Measurements from ENCODE around the gene MPHOSPH9.
A peak's percentile ranks its signal among the peaks of the same experiment; 100 is the strongest.
"Not testable (repeated sequence)": the region's sequence is repeated elsewhere in the genome, so short reads cannot be mapped to it uniquely, and the experiment has no call there.

Gene MPHOSPH9

GRCh38 chr12:123207815-123208214, 25.1 kb downstream of the MPHOSPH9 start:
- DNase-seq = not testable (repeated sequence)

DNA sequence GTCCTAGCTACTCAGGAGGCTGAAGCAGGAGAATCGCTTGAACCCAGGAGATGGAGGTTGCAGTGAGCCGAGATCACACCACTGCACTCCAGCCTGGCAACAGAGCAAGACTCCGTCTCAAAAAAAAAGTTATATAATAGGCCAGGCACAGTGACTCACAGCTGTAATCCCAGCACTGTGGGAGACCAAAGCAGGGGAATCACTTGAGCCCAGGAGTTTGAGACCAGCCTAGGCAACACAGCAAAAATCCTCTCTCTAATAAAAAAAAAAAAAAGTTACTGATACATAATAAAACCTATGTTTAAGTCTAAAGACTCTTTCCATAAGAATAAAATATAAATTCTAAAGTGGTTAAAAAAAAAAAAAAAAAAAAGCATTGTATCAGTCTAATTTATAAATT, 26.1 kb downstream of the MPHOSPH9 start:
- not testable (repeated sequence) for DNase-seq

DNA sequence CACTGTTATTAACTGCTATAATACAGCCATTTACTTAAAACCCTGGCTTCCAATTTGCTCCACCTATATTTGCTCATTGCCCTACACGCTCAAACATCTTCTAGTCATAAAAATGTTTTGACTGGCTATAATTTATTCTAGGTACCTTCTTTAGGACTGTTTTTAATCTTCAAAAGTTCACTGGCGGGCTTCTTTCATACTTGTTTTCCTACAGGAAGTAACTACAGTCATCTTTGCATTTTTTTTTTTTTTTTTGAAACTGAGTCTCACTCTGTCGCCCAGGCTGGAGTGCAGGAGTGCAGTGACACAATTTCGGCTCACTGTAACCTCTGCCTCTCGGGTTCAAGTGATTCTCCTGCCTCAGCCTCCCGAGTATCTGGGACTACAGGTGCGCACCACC, 32.5 kb downstream of the MPHOSPH9 start:
- DNase-seq = no peak

- DNase-seq = no peak
These were observed 33.0 kb downstream of the MPHOSPH9 start for GRCh38 chr12:123199936-123200335.

DNA sequence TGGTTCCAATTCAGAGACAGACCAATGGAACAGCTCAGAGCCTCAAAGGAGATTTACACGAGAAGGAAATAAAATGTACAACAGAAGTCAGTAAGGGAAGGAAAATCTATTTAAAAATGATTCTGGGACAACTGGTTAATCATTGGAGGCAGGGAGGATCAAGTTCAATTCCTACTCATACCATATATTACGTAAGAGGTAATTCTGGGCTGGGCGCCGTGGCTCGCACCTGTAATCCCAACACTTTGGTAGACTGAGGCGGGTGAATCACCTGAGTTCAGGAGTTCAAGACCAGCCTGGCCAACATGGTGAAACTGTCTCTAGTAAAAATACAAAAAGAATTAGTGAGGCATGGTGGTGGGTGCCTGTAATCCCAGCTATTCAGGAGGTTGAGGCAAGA, 45.3 kb downstream of the MPHOSPH9 start:
- no peak for DNase-seq

DNA sequence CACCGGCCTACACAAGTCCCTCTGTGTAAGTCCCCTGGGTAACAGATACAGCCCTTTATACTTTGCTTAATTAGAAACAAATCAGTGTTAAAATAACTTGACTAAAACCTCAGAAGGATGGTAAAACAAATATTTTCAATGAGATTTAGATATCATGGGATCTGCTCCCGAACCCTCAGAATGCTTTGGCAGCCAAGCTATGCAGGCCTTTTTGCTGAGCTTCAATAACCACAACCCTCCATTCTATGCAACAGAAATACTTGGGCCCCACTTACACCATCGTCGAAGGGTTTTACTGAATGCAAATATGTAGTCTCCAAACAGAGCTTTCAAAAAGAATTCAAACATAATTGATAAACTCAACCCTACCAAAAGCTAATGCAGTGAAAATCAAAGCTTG, 52.8 kb downstream of the MPHOSPH9 start:
- no peak for DNase-seq

DNA sequence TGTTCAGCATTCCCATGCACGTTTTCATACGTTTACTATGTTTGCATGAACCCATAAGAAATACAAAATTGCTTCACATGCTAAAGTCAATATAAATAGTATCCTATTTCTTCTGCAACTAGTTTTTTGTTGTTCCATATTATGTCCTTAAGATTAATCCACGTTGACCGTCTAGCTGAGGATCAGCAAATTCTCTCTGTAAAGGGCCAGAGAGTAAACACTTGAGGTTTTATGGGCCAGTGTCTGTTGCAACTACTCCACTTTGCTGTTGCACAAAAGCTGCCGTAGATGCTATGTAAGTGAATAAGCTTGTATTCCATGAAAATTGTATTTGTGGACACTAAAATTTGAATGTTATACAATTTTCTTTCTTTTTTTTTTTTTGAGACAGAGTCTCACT, 61.0 kb downstream of the MPHOSPH9 start:
- no peak for DNase-seq

- DNase-seq = no peak
These were observed 65.6 kb downstream of the MPHOSPH9 start for GRCh38 chr12:123167329-123167728.

DNA sequence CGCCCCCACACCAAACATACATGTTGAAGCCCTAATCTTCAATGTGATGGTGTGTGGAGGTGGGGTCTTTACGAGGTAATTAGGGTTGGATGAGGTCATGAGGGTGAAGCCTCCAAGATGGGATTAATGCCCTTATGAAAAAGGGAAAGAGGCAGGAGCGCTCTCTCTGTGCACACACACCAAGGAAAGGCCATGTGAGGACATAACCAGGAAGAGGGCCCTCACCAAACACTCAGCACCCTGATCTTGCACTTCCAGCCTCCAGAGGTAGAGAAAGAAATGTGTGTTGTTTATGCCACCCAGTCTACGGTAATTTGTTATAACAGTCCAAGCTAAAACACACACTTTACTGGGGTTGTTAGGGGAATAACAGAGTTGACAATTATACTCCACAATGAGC, 67.4 kb downstream of the MPHOSPH9 start:
- no peak for DNase-seq

DNA sequence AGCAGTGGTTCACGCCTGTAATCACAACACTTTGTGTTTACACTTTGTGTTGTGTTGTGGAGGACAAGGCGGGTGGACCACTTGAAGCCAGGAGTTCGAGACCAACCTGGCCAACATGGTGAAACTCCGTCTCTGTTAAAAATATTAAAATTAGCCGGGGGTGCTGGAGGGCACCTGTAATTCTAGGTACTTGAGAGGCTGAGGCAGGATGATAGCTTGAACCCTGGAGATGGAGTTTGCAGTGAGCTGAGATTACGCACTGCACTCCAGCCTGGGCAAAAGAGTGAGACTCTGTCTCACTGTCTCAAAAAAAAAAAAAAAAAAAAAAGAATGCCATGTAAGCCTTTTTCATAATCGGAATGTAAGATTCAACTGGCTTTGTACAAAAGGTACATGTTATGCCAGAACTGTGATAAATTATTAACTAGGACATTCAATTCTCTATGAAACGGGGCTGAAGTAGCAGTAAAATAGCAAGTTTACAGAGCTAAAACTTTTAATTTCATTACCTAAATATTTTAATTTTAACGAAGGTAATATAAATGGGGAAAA, 68.2 kb downstream of the MPHOSPH9 start:
- no peak for DNase-seq

GRCh38 chr12:123164222-123164621, 68.7 kb downstream of the MPHOSPH9 start:
- DNase-seq = no peak

DNA sequence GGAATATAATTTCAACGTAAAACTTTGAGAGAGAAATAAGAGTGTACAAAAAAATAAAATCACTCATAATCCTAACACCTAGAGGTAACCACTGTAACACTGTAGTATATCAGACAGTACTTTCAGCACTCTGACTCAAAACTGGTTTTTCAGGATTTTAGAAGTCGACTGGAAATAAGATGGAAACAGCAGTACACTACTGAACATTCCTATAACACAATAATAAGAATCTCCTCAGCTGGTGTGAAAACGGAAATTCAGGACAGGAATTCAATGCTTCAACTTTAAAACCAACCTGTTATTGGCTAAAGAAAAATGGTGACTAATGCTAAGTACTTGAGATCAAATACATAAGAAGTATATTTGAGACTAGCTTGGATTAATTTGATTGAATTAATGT, 69.7 kb downstream of the MPHOSPH9 start:
- no peak for DNase-seq

DNA sequence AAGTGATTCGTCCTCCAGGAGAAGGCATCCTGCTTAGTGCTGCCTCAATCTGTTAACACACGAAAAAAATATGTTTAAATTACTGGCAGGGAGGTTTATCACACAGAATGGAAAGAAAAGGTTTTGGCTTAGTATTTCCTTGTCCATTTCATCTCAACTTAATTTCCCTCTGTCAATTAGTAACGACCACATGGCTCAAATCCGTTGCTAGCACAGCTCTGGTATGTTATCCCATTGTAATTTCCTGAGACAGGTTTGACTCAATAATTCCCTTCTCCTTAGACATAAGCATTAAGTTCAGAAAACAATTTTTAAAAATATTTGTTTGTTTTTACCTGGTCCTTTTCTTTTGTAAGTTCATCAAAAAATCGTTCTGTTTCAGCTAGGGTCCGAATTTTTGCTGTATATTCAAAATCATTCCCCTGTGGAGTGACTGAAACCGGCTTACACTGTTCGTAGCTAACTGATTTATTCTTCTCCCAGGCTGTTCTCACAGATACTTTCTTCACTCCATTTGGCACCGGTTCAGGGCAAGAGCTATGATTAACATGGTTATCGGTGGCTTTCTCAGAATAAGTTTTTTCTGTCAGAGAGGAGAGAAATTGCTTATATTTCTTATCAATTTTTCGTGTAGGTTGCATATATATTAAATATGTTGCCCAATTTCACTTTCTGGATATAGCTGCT, 72.0 kb downstream of the MPHOSPH9 start:
- no peak for DNase-seq

DNA sequence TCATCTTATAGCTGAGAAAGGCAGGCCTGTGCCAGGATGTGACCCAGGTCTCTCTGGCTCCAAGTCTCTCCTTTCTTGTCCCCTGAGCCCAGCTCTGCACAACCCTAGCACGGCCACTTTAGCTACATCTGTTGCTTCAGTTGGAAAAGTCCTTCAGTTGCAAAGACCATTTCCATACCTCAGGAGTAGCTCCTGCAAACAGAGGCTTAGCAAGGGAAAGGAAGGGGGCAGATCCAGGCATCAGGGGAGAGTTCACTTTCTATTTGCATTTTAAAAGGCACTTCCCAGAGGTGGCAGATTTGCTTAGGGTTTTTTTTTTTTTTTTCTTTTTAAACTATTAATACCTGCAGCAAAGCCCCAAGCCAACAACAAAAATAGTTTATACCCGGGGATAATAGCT, 79.0 kb downstream of the MPHOSPH9 start:
- no peak for DNase-seq

DNA sequence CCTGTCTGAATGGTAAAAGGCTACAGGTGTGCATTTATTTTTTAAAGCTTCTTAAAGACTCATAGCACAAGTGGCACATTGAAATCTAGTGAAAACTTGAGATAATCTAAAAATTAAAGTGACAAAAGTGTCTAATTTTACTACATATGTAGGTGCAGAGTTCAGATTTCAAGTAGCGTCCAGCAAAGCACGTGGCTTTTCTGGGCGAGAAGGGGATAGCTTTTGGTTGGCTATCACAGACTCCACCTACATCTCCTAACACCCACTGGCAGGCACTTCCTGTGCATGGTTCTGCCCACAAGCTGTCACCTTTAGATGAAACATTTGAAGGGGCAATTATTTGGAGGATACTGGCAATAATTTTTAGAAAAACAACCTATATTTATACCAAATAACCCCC, 80.1 kb downstream of the MPHOSPH9 start:
- DNase-seq = no peak

DNA sequence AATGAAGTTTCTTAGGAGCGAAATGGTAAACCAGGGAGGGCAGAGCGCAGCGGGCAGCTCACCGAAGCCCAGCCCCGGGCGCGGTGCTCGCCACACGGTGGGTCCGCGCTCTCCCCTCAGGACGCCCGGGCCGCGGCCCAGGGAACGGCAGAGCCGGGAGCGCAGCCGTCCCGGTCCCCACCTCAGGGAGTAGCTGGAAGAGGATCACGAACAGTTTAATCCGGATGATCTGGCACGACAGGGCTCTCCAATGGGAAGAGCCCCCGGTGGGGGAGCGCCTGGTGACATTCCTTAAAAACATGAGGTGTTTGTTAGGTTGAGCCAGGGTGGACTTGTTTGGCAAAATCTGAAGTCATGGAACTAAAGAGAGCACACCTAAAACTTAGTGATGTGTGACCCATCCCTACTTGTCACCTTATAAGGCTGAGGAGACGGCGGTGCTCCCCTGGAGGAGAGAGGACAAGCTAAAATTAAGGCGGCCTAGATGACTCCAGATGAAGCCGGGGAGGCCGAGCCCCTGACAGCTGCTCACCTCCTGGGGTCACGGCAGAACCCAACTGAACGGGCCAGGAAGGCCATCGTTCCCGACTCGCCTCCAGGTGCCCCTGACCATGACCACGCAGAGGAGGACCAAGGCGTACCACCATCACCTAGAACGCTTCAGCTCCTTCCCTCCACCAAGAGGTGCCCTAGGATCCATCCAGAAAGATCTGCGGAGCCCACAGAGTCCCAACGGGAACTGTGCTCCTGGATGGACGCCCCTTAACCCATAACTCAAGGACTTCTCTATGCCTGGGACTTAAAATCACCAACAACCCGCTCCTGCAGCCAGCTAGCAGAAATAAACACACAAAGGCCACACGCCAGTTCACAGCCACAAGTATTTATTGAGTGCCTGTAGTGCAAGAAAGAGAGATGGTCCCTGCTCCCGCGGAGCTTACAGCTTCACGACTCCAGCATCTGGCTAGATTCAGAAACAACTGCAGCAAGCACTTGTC, 81.2 kb downstream of the MPHOSPH9 start:
- no peak for DNase-seq

DNA sequence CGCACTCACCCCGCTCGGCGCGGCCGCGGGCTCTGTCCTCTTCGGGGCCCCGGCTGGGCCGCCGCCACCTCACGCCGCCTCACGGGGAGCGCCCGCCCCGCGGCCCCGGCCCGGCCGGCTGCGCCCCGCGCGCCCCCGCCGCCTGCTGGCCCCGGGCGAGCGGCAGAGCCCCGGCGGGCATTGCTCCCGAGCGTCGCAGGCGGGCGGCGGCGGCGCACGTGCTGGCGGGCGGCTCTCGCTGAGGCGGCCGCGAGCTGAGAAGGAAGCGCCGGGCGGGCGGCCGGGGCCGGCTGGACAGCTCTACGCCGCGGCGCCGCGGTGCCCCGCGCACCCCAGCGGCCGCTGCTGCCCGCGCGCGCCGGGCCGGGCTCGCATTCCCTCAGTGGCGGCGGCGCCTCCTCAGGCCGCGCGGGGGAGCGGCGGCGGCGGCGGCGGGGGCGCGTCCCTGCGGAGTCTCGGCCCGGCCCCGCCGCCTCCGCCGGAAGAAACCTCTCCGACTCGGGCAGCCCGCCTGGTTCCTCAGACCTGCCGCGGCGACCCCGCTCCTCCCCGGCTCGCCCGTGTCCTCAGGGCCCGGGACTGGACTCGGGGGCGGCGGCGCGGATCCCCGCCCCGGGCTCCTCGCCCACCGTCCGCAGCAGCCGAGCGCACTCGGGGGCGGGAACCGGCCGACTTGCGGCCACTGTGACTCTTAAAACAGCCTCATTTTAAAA, 82.0 kb downstream of the MPHOSPH9 start, which contains the start of gene PITPNM2:
TSS of gene PITPNM2 (minus strand) at position 347 of the 713 bp plus-strand sequence. CDS start 116,500 bp downstream, outside the sequence.
- DNase-seq = peak; percentile 59 to 62

GRCh38 chr12:123150275-123150743, 82.6 kb downstream of the MPHOSPH9 start:
- DNase-seq = peak in 1 of 2 donors; percentile 10

- no peak for DNase-seq
These were observed 83.3 kb downstream of the MPHOSPH9 start for GRCh38 chr12:123149501-123150274.

GRCh38 chr12:123149088-123149487, 83.9 kb downstream of the MPHOSPH9 start:
- DNase-seq = no peak

- no peak for DNase-seq
These were observed 84.3 kb downstream of the MPHOSPH9 start for GRCh38 chr12:123148655-123149054.

- no peak for DNase-seq
These were observed 84.7 kb downstream of the MPHOSPH9 start for GRCh38 chr12:123148223-123148622.
